ENCODE data around the gene ZHX3. TPM values are rescaled to one million over a fixed set of nuclear protein-coding genes. Genes with fewer than 3 reads are reported as not detected.

ZHX3 gene
- total RNA-seq, 1 experiment from 2014 or later: 9.6 TPM

DNA sequence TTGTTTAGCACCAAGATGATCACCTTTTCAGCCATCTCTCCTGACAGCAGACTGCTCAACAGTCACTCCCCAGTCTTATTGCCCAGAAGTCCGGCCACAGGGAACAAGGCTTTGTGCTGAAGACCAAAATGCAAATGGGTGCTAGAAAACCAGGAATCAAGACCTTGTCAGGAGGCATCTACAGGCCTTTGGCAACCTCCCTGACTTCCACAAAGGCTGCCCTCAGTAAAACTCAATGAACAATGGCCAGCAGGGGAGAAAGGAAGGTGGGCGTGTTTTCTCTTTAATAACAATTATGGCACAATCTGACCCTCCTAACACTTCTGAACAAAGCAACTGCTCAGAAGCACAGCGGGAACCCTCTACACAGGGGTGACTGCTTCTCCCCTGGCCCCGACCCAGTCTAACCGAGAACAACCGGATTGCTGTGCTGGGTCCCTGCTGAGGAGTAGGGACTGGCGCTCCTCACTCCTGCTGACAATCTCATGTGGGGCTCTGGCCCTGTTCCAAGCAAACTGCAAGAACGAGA is 138.6 kb downstream of the ZHX3 start:
- CTCF ChIA-PET: interaction anchor here (3.8 kb wide), 1 partner anchor 161 kb away, joined by 17 read pairs; the partner anchor contains the start of gene LPIN3
- DNase-seq (ENCODE audit: low spot score): peak; percentile 9
- no peak overlapping the region for H3K4me3 Mint-ChIP-seq

More for the DNA sequence above, 138.6 kb downstream of the ZHX3 start:
- Mint-ChIP-seq H3K4me1 (peaks cover 13% of the 10 kb centered on the region), H3K27ac (peak overlapping the region; percentile 78), H3K9me3 (no peaks in the 10 kb centered on the region), H3K27me3 (ENCODE audit: low read depth) (no peaks in the 10 kb centered on the region), H3K36me3 (peaks cover 22% of the 10 kb centered on the region)
- POLR2A ChIA-PET: no interaction called here
- peak; percentile 22 for ATAC-seq
- TF ChIP-seq CREM (CRISPR knock-in tag; IDR thresholded peaks at IDR 0.05): no peak
- no peak for TF ChIP-seq JUN (CRISPR knock-in tag; IDR thresholded peaks at IDR 0.05)
- TF ChIP-seq, protein P1, sequence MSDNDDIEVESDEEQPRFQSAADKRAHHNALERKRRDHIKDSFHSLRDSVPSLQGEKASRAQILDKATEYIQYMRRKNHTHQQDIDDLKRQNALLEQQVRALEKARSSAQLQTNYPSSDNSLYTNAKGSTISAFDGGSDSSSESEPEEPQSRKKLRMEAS (CRISPR knock-in tag; IDR thresholded peaks at IDR 0.05): no peak
- TF ChIP-seq, protein P2, sequence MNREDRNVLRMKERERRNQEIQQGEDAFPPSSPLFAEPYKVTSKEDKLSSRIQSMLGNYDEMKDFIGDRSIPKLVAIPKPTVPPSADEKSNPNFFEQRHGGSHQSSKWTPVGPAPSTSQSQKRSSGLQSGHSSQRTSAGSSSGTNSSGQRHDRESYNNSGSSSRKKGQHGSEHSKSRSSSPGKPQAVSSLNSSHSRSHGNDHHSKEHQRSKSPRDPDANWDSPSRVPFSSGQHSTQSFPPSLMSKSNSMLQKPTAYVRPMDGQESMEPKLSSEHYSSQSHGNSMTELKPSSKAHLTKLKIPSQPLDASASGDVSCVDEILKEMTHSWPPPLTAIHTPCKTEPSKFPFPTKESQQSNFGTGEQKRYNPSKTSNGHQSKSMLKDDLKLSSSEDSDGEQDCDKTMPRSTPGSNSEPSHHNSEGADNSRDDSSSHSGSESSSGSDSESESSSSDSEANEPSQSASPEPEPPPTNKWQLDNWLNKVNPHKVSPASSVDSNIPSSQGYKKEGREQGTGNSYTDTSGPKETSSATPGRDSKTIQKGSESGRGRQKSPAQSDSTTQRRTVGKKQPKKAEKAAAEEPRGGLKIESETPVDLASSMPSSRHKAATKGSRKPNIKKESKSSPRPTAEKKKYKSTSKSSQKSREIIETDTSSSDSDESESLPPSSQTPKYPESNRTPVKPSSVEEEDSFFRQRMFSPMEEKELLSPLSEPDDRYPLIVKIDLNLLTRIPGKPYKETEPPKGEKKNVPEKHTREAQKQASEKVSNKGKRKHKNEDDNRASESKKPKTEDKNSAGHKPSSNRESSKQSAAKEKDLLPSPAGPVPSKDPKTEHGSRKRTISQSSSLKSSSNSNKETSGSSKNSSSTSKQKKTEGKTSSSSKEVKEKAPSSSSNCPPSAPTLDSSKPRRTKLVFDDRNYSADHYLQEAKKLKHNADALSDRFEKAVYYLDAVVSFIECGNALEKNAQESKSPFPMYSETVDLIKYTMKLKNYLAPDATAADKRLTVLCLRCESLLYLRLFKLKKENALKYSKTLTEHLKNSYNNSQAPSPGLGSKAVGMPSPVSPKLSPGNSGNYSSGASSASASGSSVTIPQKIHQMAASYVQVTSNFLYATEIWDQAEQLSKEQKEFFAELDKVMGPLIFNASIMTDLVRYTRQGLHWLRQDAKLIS (CRISPR knock-in tag; IDR thresholded peaks at IDR 0.05; ENCODE audit: borderline replicate concordance): no peak
- no peak for TF ChIP-seq GTF2I (CRISPR knock-in tag; conservative IDR thresholded peaks at IDR 0.05)
- no peak for TF ChIP-seq TEAD1 (CRISPR knock-in tag; IDR thresholded peaks at IDR 0.05)
- TF ChIP-seq ZNF671 (CRISPR knock-in tag; IDR thresholded peaks at IDR 0.05): no peak
- no peak for TF ChIP-seq ZNF423 (CRISPR knock-in tag; IDR thresholded peaks at IDR 0.05)
- TF ChIP-seq, protein P3, sequence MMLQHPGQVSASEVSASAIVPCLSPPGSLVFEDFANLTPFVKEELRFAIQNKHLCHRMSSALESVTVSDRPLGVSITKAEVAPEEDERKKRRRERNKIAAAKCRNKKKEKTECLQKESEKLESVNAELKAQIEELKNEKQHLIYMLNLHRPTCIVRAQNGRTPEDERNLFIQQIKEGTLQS (CRISPR knock-in tag; conservative IDR thresholded peaks at IDR 0.05): no peak
- no peak for TF ChIP-seq RELA (CRISPR knock-in tag; IDR thresholded peaks at IDR 0.05; ENCODE audit: borderline replicate concordance)
- TF ChIP-seq MYBL2 (CRISPR knock-in tag; IDR thresholded peaks at IDR 0.05): no peak
- TF ChIP-seq SMAD4 (CRISPR knock-in tag; IDR thresholded peaks at IDR 0.05): no peak
- TF ChIP-seq, protein P4, sequence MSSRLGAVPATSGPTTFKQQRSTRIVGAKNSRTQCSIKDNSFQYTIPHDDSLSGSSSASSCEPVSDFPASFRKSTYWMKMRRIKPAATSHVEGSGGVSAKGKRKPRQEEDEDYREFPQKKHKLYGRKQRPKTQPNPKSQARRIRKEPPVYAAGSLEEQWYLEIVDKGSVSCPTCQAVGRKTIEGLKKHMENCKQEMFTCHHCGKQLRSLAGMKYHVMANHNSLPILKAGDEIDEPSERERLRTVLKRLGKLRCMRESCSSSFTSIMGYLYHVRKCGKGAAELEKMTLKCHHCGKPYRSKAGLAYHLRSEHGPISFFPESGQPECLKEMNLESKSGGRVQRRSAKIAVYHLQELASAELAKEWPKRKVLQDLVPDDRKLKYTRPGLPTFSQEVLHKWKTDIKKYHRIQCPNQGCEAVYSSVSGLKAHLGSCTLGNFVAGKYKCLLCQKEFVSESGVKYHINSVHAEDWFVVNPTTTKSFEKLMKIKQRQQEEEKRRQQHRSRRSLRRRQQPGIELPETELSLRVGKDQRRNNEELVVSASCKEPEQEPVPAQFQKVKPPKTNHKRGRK (CRISPR knock-in tag; IDR thresholded peaks at IDR 0.05; ENCODE audit: borderline replicate concordance): no peak
- TF ChIP-seq, protein P5, sequence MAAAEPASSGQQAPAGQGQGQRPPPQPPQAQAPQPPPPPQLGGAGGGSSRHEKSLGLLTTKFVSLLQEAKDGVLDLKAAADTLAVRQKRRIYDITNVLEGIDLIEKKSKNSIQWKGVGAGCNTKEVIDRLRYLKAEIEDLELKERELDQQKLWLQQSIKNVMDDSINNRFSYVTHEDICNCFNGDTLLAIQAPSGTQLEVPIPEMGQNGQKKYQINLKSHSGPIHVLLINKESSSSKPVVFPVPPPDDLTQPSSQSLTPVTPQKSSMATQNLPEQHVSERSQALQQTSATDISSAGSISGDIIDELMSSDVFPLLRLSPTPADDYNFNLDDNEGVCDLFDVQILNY (CRISPR knock-in tag; IDR thresholded peaks at IDR 0.05): no peak
- no peak for TF ChIP-seq TCF7 (CRISPR knock-in tag; IDR thresholded peaks at IDR 0.05; ENCODE audit: low read depth)
- TF ChIP-seq, protein P6, sequence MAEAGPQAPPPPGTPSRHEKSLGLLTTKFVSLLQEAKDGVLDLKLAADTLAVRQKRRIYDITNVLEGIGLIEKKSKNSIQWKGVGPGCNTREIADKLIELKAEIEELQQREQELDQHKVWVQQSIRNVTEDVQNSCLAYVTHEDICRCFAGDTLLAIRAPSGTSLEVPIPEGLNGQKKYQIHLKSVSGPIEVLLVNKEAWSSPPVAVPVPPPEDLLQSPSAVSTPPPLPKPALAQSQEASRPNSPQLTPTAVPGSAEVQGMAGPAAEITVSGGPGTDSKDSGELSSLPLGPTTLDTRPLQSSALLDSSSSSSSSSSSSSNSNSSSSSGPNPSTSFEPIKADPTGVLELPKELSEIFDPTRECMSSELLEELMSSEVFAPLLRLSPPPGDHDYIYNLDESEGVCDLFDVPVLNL (CRISPR knock-in tag; IDR thresholded peaks at IDR 0.05; ENCODE audit: borderline replicate concordance, low read depth): no peak
- TF ChIP-seq TP53 (CRISPR knock-in tag; IDR thresholded peaks at IDR 0.05): no peak
- TF ChIP-seq, protein P7, sequence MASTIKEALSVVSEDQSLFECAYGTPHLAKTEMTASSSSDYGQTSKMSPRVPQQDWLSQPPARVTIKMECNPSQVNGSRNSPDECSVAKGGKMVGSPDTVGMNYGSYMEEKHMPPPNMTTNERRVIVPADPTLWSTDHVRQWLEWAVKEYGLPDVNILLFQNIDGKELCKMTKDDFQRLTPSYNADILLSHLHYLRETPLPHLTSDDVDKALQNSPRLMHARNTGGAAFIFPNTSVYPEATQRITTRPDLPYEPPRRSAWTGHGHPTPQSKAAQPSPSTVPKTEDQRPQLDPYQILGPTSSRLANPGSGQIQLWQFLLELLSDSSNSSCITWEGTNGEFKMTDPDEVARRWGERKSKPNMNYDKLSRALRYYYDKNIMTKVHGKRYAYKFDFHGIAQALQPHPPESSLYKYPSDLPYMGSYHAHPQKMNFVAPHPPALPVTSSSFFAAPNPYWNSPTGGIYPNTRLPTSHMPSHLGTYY (CRISPR knock-in tag; IDR thresholded peaks at IDR 0.05): no peak
- TF ChIP-seq MXD4 (CRISPR knock-in tag; IDR thresholded peaks at IDR 0.05; ENCODE audit: borderline replicate concordance): no peak
- TF ChIP-seq, protein P8, sequence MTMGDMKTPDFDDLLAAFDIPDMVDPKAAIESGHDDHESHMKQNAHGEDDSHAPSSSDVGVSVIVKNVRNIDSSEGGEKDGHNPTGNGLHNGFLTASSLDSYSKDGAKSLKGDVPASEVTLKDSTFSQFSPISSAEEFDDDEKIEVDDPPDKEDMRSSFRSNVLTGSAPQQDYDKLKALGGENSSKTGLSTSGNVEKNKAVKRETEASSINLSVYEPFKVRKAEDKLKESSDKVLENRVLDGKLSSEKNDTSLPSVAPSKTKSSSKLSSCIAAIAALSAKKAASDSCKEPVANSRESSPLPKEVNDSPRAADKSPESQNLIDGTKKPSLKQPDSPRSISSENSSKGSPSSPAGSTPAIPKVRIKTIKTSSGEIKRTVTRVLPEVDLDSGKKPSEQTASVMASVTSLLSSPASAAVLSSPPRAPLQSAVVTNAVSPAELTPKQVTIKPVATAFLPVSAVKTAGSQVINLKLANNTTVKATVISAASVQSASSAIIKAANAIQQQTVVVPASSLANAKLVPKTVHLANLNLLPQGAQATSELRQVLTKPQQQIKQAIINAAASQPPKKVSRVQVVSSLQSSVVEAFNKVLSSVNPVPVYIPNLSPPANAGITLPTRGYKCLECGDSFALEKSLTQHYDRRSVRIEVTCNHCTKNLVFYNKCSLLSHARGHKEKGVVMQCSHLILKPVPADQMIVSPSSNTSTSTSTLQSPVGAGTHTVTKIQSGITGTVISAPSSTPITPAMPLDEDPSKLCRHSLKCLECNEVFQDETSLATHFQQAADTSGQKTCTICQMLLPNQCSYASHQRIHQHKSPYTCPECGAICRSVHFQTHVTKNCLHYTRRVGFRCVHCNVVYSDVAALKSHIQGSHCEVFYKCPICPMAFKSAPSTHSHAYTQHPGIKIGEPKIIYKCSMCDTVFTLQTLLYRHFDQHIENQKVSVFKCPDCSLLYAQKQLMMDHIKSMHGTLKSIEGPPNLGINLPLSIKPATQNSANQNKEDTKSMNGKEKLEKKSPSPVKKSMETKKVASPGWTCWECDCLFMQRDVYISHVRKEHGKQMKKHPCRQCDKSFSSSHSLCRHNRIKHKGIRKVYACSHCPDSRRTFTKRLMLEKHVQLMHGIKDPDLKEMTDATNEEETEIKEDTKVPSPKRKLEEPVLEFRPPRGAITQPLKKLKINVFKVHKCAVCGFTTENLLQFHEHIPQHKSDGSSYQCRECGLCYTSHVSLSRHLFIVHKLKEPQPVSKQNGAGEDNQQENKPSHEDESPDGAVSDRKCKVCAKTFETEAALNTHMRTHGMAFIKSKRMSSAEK (CRISPR knock-in tag; IDR thresholded peaks at IDR 0.05; ENCODE audit: borderline replicate concordance): no peak

Data from WTC11 (cell line).